ENCODE results near the gene ITGB1. TPM values are rescaled to one million over a fixed set of nuclear protein-coding genes. Genes with fewer than 3 reads are reported as not detected.
A peak's percentile ranks its signal among the peaks of the same experiment; 100 is the strongest.

Gene ITGB1
- total and polyA plus RNA-seq, 8 donors: 44.0 to 316 (median 110) TPM

GRCh38 chr10:32982911-32983909 lies 25.2 kb upstream of the ITGB1 start:
- no peaks in the 10 kb centered on the region for H3K27me3 ChIP-seq
- peak in 2 of 4 donors; percentile 12 to 32 for ATAC-seq
- no peak for TF ChIP-seq CTCF (IDR thresholded peaks at IDR 0.05)
- intact Hi-C loops (cut with DNase I): no loop called here
- no peak overlapping the region for H3K4me3 ChIP-seq
- H3K27ac ChIP-seq: peak overlapping the region in 3 of 4 donors; percentile 75 to 99 (median 96)
- peak in 1 of 6 donors; percentile 28 for DNase-seq
- H3K36me3 ChIP-seq: no peaks in the 10 kb centered on the region
- H3K4me1 ChIP-seq: peaks cover 21 to 33% (median 24%) of the 10 kb centered on the region in 3 donors
- WGBS, 2 donors: 50 to 54% methylated on average over 4 of the region's 4 CpGs
- no peaks in the 10 kb centered on the region for H3K9me3 ChIP-seq
- no peak for FAIRE-seq

GRCh38 chr10:32982293-32982709 lies 24.3 kb upstream of the ITGB1 start:
- FAIRE-seq (no peak), DNase-seq (peak in 1 of 6 donors; percentile 15), ATAC-seq (peak in 2 of 4 donors; percentile 3)
- H3K4me1 ChIP-seq: peaks cover 21 to 33% (median 24%) of the 10 kb centered on the region in 3 donors
- 53 to 54% methylated on average over 9 of the region's 9 CpGs for WGBS, 2 donors
- no peak for TF ChIP-seq CTCF (IDR thresholded peaks at IDR 0.05)
- no peaks in the 10 kb centered on the region for H3K27me3 ChIP-seq
- peak overlapping the region; percentile 75 to 99 (median 93) for H3K27ac ChIP-seq
- intact Hi-C loops (cut with DNase I): no loop called here
- no peaks in the 10 kb centered on the region for H3K9me3 ChIP-seq
- H3K4me3 ChIP-seq: no peak overlapping the region
- no peaks in the 10 kb centered on the region for H3K36me3 ChIP-seq

- peak in 5 of 6 donors; percentile 52 to 67 (median 63) for DNase-seq
- H3K4me1 ChIP-seq: peaks cover 21 to 33% (median 24%) of the 10 kb centered on the region in 3 donors
- no peaks in the 10 kb centered on the region for H3K27me3 ChIP-seq
- H3K27ac ChIP-seq: peak overlapping the region; percentile 75 to 99 (median 93)
- no peak for FAIRE-seq
- WGBS, 2 donors: 7 to 17% methylated on average over 4 of the region's 4 CpGs
- H3K36me3 ChIP-seq: no peaks in the 10 kb centered on the region
- peak; percentile 77 to 87 (median 82) for ATAC-seq
- intact Hi-C loops (cut with DNase I): no loop called here
- no peak overlapping the region for H3K4me3 ChIP-seq
- TF ChIP-seq CTCF (IDR thresholded peaks at IDR 0.05): no peak
- no peaks in the 10 kb centered on the region for H3K9me3 ChIP-seq
Observed at GRCh38 chr10:32981760-32982159, 23.7 kb upstream of the ITGB1 start.

- ATAC-seq (peak; percentile 80 to 91 (median 88)), FAIRE-seq (no peak), DNase-seq (peak; percentile 83 to 94 (median 87))
- no peaks in the 10 kb centered on the region for H3K9me3 ChIP-seq
- peaks cover 21 to 33% (median 24%) of the 10 kb centered on the region in 3 donors for H3K4me1 ChIP-seq
- no peak for TF ChIP-seq CTCF (IDR thresholded peaks at IDR 0.05)
- H3K27me3 ChIP-seq: no peaks in the 10 kb centered on the region
- H3K36me3 ChIP-seq: no peaks in the 10 kb centered on the region
- WGBS, 2 donors: 9 to 11% methylated on average over 38 of the region's 38 CpGs
- intact Hi-C loops (cut with DNase I): no loop called here
- H3K4me3 ChIP-seq: peak overlapping the region; percentile 26 to 41 (median 31)
- H3K27ac ChIP-seq: peak overlapping the region; percentile 75 to 99 (median 93)
Observed at GRCh38 chr10:32980558-32981468, 22.8 kb upstream of the ITGB1 start.

All from pancreas (tissue), 10 donors.